GM12864 (cell line): ENCODE results near the gene OR5A1.

Experiments used
- DNase-seq: peaks from one replicate; pipeline ENCODE4 v3.0.0-alpha.2; 2011; ENCODE audit warnings: low read depth
- H3K4me3 ChIP-seq: 2 replicates; pipeline ENCODE4 v1.5.1; 2011; ENCODE audit warnings: mild to moderate bottlenecking, low read depth, low read length, control low read depth
- TF ChIP-seq, protein P1 (sequence below): IDR thresholded peaks from 2 replicates; pipeline ENCODE4 v1.5.1; 2011; ENCODE audit warnings: low read depth, mild to moderate bottlenecking, moderate library complexity, low read length, control low read depth, inconsistent platforms; ENCODE audit errors: missing control alignments

The OR5A1 gene

DNA sequence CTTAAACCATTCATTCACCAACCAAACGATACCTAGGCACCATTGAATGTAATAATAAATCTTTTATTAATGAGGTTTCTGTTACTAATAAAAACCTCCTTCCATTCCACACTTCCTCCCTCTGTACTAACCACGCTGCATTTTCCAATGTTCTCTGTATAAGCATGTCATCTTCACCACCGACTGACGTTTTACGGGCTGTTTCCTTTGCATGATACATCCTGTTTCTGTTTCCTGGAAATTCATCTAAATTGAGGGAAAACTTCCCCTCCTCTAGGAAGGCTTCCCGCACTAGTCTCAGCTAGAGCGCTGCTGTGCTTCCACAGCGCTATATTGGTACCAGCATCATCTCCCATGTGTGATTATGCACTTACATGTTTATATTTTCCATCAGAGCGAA is 38.9 kb downstream of the OR5A1 start:
- no peak for DNase-seq
- no peak overlapping the region for H3K4me3 ChIP-seq
- TF ChIP-seq, protein P1, sequence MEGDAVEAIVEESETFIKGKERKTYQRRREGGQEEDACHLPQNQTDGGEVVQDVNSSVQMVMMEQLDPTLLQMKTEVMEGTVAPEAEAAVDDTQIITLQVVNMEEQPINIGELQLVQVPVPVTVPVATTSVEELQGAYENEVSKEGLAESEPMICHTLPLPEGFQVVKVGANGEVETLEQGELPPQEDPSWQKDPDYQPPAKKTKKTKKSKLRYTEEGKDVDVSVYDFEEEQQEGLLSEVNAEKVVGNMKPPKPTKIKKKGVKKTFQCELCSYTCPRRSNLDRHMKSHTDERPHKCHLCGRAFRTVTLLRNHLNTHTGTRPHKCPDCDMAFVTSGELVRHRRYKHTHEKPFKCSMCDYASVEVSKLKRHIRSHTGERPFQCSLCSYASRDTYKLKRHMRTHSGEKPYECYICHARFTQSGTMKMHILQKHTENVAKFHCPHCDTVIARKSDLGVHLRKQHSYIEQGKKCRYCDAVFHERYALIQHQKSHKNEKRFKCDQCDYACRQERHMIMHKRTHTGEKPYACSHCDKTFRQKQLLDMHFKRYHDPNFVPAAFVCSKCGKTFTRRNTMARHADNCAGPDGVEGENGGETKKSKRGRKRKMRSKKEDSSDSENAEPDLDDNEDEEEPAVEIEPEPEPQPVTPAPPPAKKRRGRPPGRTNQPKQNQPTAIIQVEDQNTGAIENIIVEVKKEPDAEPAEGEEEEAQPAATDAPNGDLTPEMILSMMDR: no peak

- no peak for DNase-seq
- TF ChIP-seq, protein P1: no peak
- H3K4me3 ChIP-seq: no peak overlapping the region
Observed at GRCh38 chr11:59479906-59480305, 43.6 kb downstream of the OR5A1 start.

DNA sequence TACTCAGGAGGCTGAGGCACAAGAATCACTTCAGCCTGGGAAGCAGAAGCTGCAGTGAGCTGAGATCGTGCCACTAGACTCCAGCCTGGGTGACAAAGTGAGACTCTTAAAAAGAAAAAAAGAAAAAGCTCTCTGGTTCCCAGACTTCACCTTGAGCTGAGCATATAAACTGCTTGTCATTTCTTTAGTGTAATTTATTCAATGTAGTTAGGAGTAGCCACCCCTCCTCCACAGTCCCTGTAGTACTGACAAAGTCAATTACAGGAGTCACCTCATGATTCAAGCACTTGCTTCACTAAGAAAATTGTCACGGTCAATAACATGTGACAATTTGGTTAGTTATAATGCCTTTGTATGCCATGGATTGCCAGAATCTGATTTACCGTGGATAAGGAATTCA is 44.1 kb downstream of the OR5A1 start:
- TF ChIP-seq, protein P1: no peak
- no peak overlapping the region for H3K4me3 ChIP-seq

More for the DNA sequence above, 44.1 kb downstream of the OR5A1 start:
- no peak for DNase-seq
